Activated CD8-positive, alpha-beta T cell treated with anti-CD3 and anti-CD28 coated beads for 36 hours (primary cell): Measurements from ENCODE around the gene DNAH8. TPM values are rescaled to one million over a fixed set of nuclear protein-coding genes. Genes with fewer than 3 reads are reported as not detected.

Experiments used
- ATAC-seq: fragments of 200-7000 bp; cut with Tn5 transposase; one replicate; pipeline ENCODE4 v1.10.0; 2021; ENCODE audit warnings: mild to moderate bottlenecking, moderate library complexity
- CTCF ChIA-PET: fragments of 350-600 bp; sonication (Branson Sonifier 250); formaldehyde crosslinking; loops from one replicate; lab custom pipeline; 2021; ENCODE audit warnings: antibody characterized with exemption; lab: Charles Lee
- POLR2A ChIA-PET: fragments of 350-600 bp; sonication (Branson Sonifier 250); formaldehyde crosslinking; loops from one replicate; lab custom pipeline; 2021; ENCODE audit warnings: antibody characterized with exemption; lab: Charles Lee
- DNase-seq: peaks from one replicate; pipeline ENCODE4 v3.0.0-alpha.2; 2020
- H3K27ac Mint-ChIP-seq: one replicate; pipeline ENCODE4 v1.8.0; 2021; ENCODE audit warnings: mild to moderate bottlenecking, mixed read lengths
- H3K27me3 Mint-ChIP-seq: one replicate; pipeline ENCODE4 v1.8.0; 2021; ENCODE audit warnings: mixed read lengths
- H3K36me3 Mint-ChIP-seq: one replicate; pipeline ENCODE4 v1.8.0; 2021; ENCODE audit warnings: low read depth, mixed read lengths
- H3K4me1 Mint-ChIP-seq: one replicate; pipeline ENCODE4 v1.8.0; 2021; ENCODE audit warnings: low read depth, mixed read lengths
- H3K4me3 Mint-ChIP-seq: one replicate; pipeline ENCODE4 v1.8.0; 2021; ENCODE audit warnings: mild to moderate bottlenecking, moderate library complexity, mixed read lengths
- H3K9me3 Mint-ChIP-seq: one replicate; pipeline ENCODE4 v1.8.0; 2021; ENCODE audit warnings: mixed read lengths
- intact Hi-C: fragments of 100-400 bp; cut with micrococcal nuclease; formaldehyde crosslinking; loops from one replicate; pipeline ENCODE4 v1.10.0; 2022
- total RNA-seq, 2 experiments: library from RNA; stranded (reverse); gene quantifications; one replicate each; pipeline ENCODE4 v1.2.3, GENCODE V29; 2021
- TF ChIP-seq, protein P1 (sequence below): fragments of 200-600 bp; IDR thresholded peaks from one replicate; pipeline ENCODE4 v1.8.0; 2022; ENCODE audit warnings: antibody characterized with exemption, mild to moderate bottlenecking

DNAH8 gene
- total RNA-seq, 2 experiments from 2014 or later: not detected

- Mint-ChIP-seq H3K4me1 (peaks cover 11% of the 10 kb centered on the region), H3K27me3 (no peaks in the 10 kb centered on the region), H3K36me3 (no peaks in the 10 kb centered on the region), H3K9me3 (no peaks in the 10 kb centered on the region), H3K27ac (no peak overlapping the region), H3K4me3 (no peak overlapping the region)
- TF ChIP-seq, protein P1, sequence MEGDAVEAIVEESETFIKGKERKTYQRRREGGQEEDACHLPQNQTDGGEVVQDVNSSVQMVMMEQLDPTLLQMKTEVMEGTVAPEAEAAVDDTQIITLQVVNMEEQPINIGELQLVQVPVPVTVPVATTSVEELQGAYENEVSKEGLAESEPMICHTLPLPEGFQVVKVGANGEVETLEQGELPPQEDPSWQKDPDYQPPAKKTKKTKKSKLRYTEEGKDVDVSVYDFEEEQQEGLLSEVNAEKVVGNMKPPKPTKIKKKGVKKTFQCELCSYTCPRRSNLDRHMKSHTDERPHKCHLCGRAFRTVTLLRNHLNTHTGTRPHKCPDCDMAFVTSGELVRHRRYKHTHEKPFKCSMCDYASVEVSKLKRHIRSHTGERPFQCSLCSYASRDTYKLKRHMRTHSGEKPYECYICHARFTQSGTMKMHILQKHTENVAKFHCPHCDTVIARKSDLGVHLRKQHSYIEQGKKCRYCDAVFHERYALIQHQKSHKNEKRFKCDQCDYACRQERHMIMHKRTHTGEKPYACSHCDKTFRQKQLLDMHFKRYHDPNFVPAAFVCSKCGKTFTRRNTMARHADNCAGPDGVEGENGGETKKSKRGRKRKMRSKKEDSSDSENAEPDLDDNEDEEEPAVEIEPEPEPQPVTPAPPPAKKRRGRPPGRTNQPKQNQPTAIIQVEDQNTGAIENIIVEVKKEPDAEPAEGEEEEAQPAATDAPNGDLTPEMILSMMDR: no peak
- no peak for ATAC-seq
- POLR2A ChIA-PET: no interaction called here
- intact Hi-C loops: no loop called here
- DNase-seq: no peak
- CTCF ChIA-PET: no interaction called here
Measured at GRCh38 chr6:38755207-38755606, 40.1 kb downstream of the DNAH8 start.

DNA sequence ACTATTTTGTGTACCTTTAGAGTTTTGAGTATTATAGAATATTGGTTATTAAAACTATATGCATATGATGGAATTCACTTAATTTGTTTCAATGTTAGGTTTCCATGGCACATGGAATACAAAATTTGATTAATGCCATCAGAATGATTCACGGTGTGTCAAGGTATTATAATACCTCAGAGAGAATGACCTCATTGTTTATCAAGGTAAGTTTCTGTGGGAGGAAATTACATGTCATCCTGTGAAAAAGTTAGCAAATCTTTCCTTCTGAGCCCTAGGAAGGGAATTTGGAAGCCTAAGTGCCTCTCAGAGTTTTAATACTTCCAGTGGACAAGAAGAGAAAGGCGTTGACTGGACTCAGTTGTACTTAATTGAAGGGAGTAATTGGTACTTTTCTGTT is 40.8 kb downstream of the DNAH8 start:
- H3K9me3 Mint-ChIP-seq: no peaks in the 10 kb centered on the region
- DNase-seq (no peak), ATAC-seq (peak; percentile 13)
- H3K27ac Mint-ChIP-seq: no peak overlapping the region
- CTCF ChIA-PET: no interaction called here
- POLR2A ChIA-PET: no interaction called here
- intact Hi-C loops: no loop called here
- H3K27me3 Mint-ChIP-seq: no peaks in the 10 kb centered on the region
- H3K4me3 Mint-ChIP-seq: no peak overlapping the region
- H3K4me1 Mint-ChIP-seq: peaks cover 11% of the 10 kb centered on the region
- H3K36me3 Mint-ChIP-seq: no peaks in the 10 kb centered on the region
- TF ChIP-seq, protein P1: no peak

- no peak overlapping the region for H3K4me3 Mint-ChIP-seq
- no peaks in the 10 kb centered on the region for H3K9me3 Mint-ChIP-seq
- H3K27me3 Mint-ChIP-seq: peaks cover 12% of the 10 kb centered on the region
- TF ChIP-seq, protein P1: no peak
- ChIA-PET CTCF (no interaction called here), POLR2A (no interaction called here)
- no peak overlapping the region for H3K27ac Mint-ChIP-seq
- no peak for DNase-seq
- H3K4me1 Mint-ChIP-seq: peaks cover 5% of the 10 kb centered on the region
- no peak for ATAC-seq
- no peaks in the 10 kb centered on the region for H3K36me3 Mint-ChIP-seq
- intact Hi-C loops: no loop called here
Measured at GRCh38 chr6:38760097-38760496, 45.0 kb downstream of the DNAH8 start.

GRCh38 chr6:38762848-38763247 is 47.7 kb downstream of the DNAH8 start:
- intact Hi-C loops: no loop called here
- peaks cover 22% of the 10 kb centered on the region for H3K27me3 Mint-ChIP-seq
- ATAC-seq (no peak), DNase-seq (no peak)
- H3K27ac Mint-ChIP-seq: no peak overlapping the region
- ChIA-PET POLR2A (no interaction called here), CTCF (no interaction called here)
- H3K36me3 Mint-ChIP-seq: no peaks in the 10 kb centered on the region
- TF ChIP-seq, protein P1: no peak
- H3K9me3 Mint-ChIP-seq: no peaks in the 10 kb centered on the region
- H3K4me3 Mint-ChIP-seq: no peak overlapping the region
- no peaks in the 10 kb centered on the region for H3K4me1 Mint-ChIP-seq

GRCh38 chr6:38767560-38767959 is 52.4 kb downstream of the DNAH8 start:
- no peaks in the 10 kb centered on the region for H3K4me1 Mint-ChIP-seq
- H3K9me3 Mint-ChIP-seq: peaks cover 2% of the 10 kb centered on the region
- TF ChIP-seq, protein P1: no peak
- no peak for DNase-seq
- intact Hi-C loops: no loop called here
- CTCF ChIA-PET: no interaction called here
- no peaks in the 10 kb centered on the region for H3K36me3 Mint-ChIP-seq
- no peak for ATAC-seq
- peaks cover 28% of the 10 kb centered on the region for H3K27me3 Mint-ChIP-seq
- H3K27ac Mint-ChIP-seq: no peak overlapping the region
- POLR2A ChIA-PET: no interaction called here
- H3K4me3 Mint-ChIP-seq: no peak overlapping the region
